ENCODE data around the gene RGS14.

Gene RGS14

GRCh38 chr5:177357459-177358351 is at the start of gene RGS14:
Gene RGS14, plus strand, starts transcription at chr5:177357924. Its CDS starts 101 bp downstream, at chr5:177358025.
- DNase-seq (ENCODE audit: low read depth, low spot score) = peak; percentile 48

GRCh38 chr5:177308740-177309139 is 49.0 kb upstream of the RGS14 start:
- no peak for DNase-seq (ENCODE audit: low read depth, low spot score)

GRCh38 chr5:177309351-177310191 is 48.2 kb upstream of the RGS14 start:
- peak; percentile 55 for DNase-seq (ENCODE audit: low read depth, low spot score)

GRCh38 chr5:177310332-177310731 is 47.4 kb upstream of the RGS14 start:
- DNase-seq (ENCODE audit: low read depth, low spot score) = no peak

- no peak for DNase-seq (ENCODE audit: low read depth, low spot score)
Measured at GRCh38 chr5:177310757-177311391, 46.9 kb upstream of the RGS14 start.

- no peak for DNase-seq (ENCODE audit: low read depth, low spot score)
Measured at GRCh38 chr5:177311392-177311722, 46.4 kb upstream of the RGS14 start.

- DNase-seq (ENCODE audit: low read depth, low spot score) = peak; percentile 87
Measured at GRCh38 chr5:177311723-177312648, 45.7 kb upstream of the RGS14 start, which contains the start of gene MXD3. Gene MXD3, minus strand, starts transcription at chr5:177311898. Its CDS starts 68 bp downstream, at chr5:177311830.

- DNase-seq (ENCODE audit: low read depth, low spot score) = no peak
Measured at GRCh38 chr5:177312649-177313181, 45.0 kb upstream of the RGS14 start.

GRCh38 chr5:177313561-177314259 is 44.0 kb upstream of the RGS14 start:
- DNase-seq (ENCODE audit: low read depth, low spot score) = no peak

GRCh38 chr5:177314376-177315342 is 43.1 kb upstream of the RGS14 start:
- no peak for DNase-seq (ENCODE audit: low read depth, low spot score)

- no peak for DNase-seq (ENCODE audit: low read depth, low spot score)
Measured at GRCh38 chr5:177315411-177315810, 42.3 kb upstream of the RGS14 start.

- no peak for DNase-seq (ENCODE audit: low read depth, low spot score)
Measured at GRCh38 chr5:177316005-177316404, 41.7 kb upstream of the RGS14 start.

- peak; percentile 52 for DNase-seq (ENCODE audit: low read depth, low spot score)
Measured at GRCh38 chr5:177317959-177318377, 39.8 kb upstream of the RGS14 start.

- DNase-seq (ENCODE audit: low read depth, low spot score) = no peak
Measured at GRCh38 chr5:177319913-177320588, 37.7 kb upstream of the RGS14 start.

GRCh38 chr5:177320879-177321278 is 36.8 kb upstream of the RGS14 start:
- no peak for DNase-seq (ENCODE audit: low read depth, low spot score)

GRCh38 chr5:177325868-177326381 is 31.8 kb upstream of the RGS14 start:
- no peak for DNase-seq (ENCODE audit: low read depth, low spot score)

GRCh38 chr5:177327539-177328522 is 29.9 kb upstream of the RGS14 start:
- DNase-seq (ENCODE audit: low read depth, low spot score) = no peak
